ENCODE measurements around the gene BRAP.
"Not testable (repeated sequence)": the region's sequence is repeated elsewhere in the genome, so short reads cannot be mapped to it uniquely, and the experiment has no call there.

BRAP gene, protein sequence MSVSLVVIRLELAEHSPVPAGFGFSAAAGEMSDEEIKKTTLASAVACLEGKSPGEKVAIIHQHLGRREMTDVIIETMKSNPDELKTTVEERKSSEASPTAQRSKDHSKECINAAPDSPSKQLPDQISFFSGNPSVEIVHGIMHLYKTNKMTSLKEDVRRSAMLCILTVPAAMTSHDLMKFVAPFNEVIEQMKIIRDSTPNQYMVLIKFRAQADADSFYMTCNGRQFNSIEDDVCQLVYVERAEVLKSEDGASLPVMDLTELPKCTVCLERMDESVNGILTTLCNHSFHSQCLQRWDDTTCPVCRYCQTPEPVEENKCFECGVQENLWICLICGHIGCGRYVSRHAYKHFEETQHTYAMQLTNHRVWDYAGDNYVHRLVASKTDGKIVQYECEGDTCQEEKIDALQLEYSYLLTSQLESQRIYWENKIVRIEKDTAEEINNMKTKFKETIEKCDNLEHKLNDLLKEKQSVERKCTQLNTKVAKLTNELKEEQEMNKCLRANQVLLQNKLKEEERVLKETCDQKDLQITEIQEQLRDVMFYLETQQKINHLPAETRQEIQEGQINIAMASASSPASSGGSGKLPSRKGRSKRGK

GRCh38 chr12:111685811-111686573, at the start of gene BRAP, which contains the start of gene ACAD10:
TSS of gene BRAP (minus strand) at chr12:111685956. CDS start at chr12:111685792, 164 bp downstream.
TSS of gene ACAD10 (plus strand) at chr12:111686053. CDS start at chr12:111692710, 6,657 bp downstream.
- Histone ChIP-seq H3K4me3 (ENCODE audit: low read depth in 1 of 2, low read length in 2 of 2) (peak within 1 kb of the TSS; percentile 87 to 100), H3K36me3 (ENCODE audit: insufficient read depth, low read length) (peaks cover 10% of the 10 kb centered on the region), H3K4me1 (ENCODE audit: insufficient read depth, low read length) (peaks cover 27% of the 10 kb centered on the region), H3K27ac (ENCODE audit: low read depth, low read length) (peak within 1 kb of the TSS; percentile 93), H3K27me3 (ENCODE audit: control insufficient read depth in 1 of 2, insufficient read depth in 2 of 2, low read length in 2 of 2) (no peaks in the 10 kb centered on the region), H3K9me3 (ENCODE audit: low read length) (no peaks in the 10 kb centered on the region), H3K9ac (ENCODE audit: low read length) (peak within 1 kb of the TSS; percentile 97)

- H3K36me3 ChIP-seq (ENCODE audit: insufficient read depth, low read length): peaks cover 42% of the 10 kb centered on the region
- no peaks in the 10 kb centered on the region for H3K9me3 ChIP-seq (ENCODE audit: low read length)
- no peaks in the 10 kb centered on the region for H3K27me3 ChIP-seq (ENCODE audit: control insufficient read depth in 1 of 2, insufficient read depth in 2 of 2, low read length in 2 of 2)
- H3K27ac ChIP-seq (ENCODE audit: low read depth, low read length): no peak overlapping the region
- no peaks in the 10 kb centered on the region for H3K4me1 ChIP-seq (ENCODE audit: insufficient read depth, low read length)
- H3K4me3 ChIP-seq (ENCODE audit: low read depth in 1 of 2, low read length in 2 of 2): no peak overlapping the region
- no peak overlapping the region for H3K9ac ChIP-seq (ENCODE audit: low read length)
These were observed 47.7 kb upstream of the BRAP start for GRCh38 chr12:111733340-111733915.

GRCh38 chr12:111732786-111733185, 47.0 kb upstream of the BRAP start:
- no peak overlapping the region for H3K4me3 ChIP-seq (ENCODE audit: low read depth in 1 of 2, low read length in 2 of 2)
- H3K9ac ChIP-seq (ENCODE audit: low read length): no peak overlapping the region
- H3K9me3 ChIP-seq (ENCODE audit: low read length): no peaks in the 10 kb centered on the region
- no peaks in the 10 kb centered on the region for H3K27me3 ChIP-seq (ENCODE audit: control insufficient read depth in 1 of 2, insufficient read depth in 2 of 2, low read length in 2 of 2)
- peaks cover 43% of the 10 kb centered on the region for H3K36me3 ChIP-seq (ENCODE audit: insufficient read depth, low read length)
- H3K27ac ChIP-seq (ENCODE audit: low read depth, low read length): no peak overlapping the region
- no peaks in the 10 kb centered on the region for H3K4me1 ChIP-seq (ENCODE audit: insufficient read depth, low read length)

DNA sequence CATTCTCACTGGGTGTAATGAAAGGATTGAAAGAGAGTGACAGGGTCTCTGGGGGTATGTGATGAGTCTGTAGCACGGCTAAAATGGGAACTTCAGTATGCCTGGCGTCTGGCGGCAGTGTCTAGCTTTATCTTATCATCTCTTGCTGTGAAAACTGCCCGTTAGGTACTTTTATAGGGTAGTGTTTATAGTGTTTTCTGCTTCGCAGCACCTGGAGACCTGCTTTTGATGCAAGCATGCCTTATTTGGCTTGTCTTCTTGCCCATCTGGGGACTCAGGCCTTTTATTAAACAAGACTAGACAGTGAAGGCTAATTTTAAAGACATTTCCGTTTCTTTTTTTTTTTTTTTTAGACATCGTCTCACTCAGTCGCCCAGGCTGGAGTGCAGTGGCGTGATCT, 44.7 kb upstream of the BRAP start:
- Histone ChIP-seq H3K27me3 (ENCODE audit: control insufficient read depth in 1 of 2, insufficient read depth in 2 of 2, low read length in 2 of 2) (no peaks in the 10 kb centered on the region), H3K9me3 (ENCODE audit: low read length) (no peaks in the 10 kb centered on the region), H3K27ac (ENCODE audit: low read depth, low read length) (no peak overlapping the region), H3K4me1 (ENCODE audit: insufficient read depth, low read length) (no peaks in the 10 kb centered on the region), H3K9ac (ENCODE audit: low read length) (no peak overlapping the region), H3K36me3 (ENCODE audit: insufficient read depth, low read length) (peaks cover 37% of the 10 kb centered on the region), H3K4me3 (ENCODE audit: low read depth in 1 of 2, low read length in 2 of 2) (no peak overlapping the region)

DNA sequence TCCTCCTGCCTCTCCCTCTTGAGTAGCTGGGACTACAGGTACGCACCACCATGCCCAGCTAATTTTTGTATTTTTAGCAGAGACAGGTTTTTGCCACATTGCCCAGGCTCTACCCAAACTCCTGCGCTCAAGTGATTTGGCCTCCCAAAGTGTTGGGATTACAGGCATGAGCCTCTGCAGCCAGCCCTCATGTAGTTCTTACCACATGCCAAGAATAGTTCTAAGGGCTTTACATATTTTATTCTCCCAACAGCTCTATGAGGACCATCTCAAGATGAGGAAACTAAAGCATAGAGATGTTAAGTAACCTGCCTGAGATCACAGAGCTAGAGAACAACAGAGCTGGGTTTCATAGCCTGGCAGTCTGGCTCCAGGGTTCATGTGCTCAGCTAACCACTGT, 43.0 kb upstream of the BRAP start:
- Histone ChIP-seq H3K4me1 (ENCODE audit: insufficient read depth, low read length) (no peaks in the 10 kb centered on the region), H3K36me3 (ENCODE audit: insufficient read depth, low read length) (peaks cover 34% of the 10 kb centered on the region), H3K9ac (ENCODE audit: low read length) (no peak overlapping the region)

GRCh38 chr12:111723646-111724360, 38.0 kb upstream of the BRAP start:
- H3K27ac ChIP-seq (ENCODE audit: low read depth, low read length); H3K4me3 ChIP-seq (ENCODE audit: low read depth in 1 of 2, low read length in 2 of 2); H3K9ac ChIP-seq (ENCODE audit: low read length); H3K27me3 ChIP-seq (ENCODE audit: control insufficient read depth in 1 of 2, insufficient read depth in 2 of 2, low read length in 2 of 2); H3K4me1 ChIP-seq (ENCODE audit: insufficient read depth, low read length); H3K9me3 ChIP-seq (ENCODE audit: low read length): not testable (repeated sequence)
- H3K36me3 ChIP-seq (ENCODE audit: insufficient read depth, low read length): peaks cover 23% of the 10 kb centered on the region

More for the DNA sequence above, 43.0 kb upstream of the BRAP start:
- no peak overlapping the region for H3K27ac ChIP-seq (ENCODE audit: low read depth, low read length)
- no peaks in the 10 kb centered on the region for H3K9me3 ChIP-seq (ENCODE audit: low read length)
- H3K4me3 ChIP-seq (ENCODE audit: low read depth in 1 of 2, low read length in 2 of 2): no peak overlapping the region
- H3K27me3 ChIP-seq (ENCODE audit: control insufficient read depth in 1 of 2, insufficient read depth in 2 of 2, low read length in 2 of 2): no peaks in the 10 kb centered on the region

- H3K36me3 ChIP-seq (ENCODE audit: insufficient read depth, low read length): peaks cover 20% of the 10 kb centered on the region
- peaks cover 4% of the 10 kb centered on the region for H3K4me1 ChIP-seq (ENCODE audit: insufficient read depth, low read length)
- H3K27ac ChIP-seq (ENCODE audit: low read depth, low read length): no peak overlapping the region
- H3K4me3 ChIP-seq (ENCODE audit: low read depth in 1 of 2, low read length in 2 of 2): no peak overlapping the region
- H3K9ac ChIP-seq (ENCODE audit: low read length): no peak overlapping the region
- H3K9me3 ChIP-seq (ENCODE audit: low read length): no peaks in the 10 kb centered on the region
- no peaks in the 10 kb centered on the region for H3K27me3 ChIP-seq (ENCODE audit: control insufficient read depth in 1 of 2, insufficient read depth in 2 of 2, low read length in 2 of 2)
These were observed 34.7 kb upstream of the BRAP start for GRCh38 chr12:111720457-111720856.

DNA sequence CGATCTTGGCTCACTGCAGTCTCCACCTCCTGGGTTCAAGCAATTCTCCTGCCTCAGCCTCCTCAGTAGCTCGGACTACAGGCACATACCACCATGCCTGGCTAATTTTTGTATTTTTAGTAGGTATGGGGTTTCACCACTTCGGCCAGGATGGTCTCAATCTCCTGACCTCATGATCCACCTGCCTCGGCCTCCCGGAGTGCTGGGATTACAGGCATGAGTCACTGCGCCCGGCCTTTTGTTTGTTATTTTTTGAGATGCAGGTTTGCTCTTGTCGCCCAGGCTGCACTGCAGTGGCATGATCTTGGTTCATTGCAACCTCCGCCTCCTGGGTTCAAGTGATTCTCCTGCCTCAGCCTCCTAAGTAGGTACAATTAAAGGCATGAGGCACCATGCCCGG, 33.6 kb upstream of the BRAP start:
- H3K27me3 ChIP-seq (ENCODE audit: control insufficient read depth in 1 of 2, insufficient read depth in 2 of 2, low read length in 2 of 2); H3K4me3 ChIP-seq (ENCODE audit: low read depth in 1 of 2, low read length in 2 of 2); H3K27ac ChIP-seq (ENCODE audit: low read depth, low read length); H3K9ac ChIP-seq (ENCODE audit: low read length); H3K9me3 ChIP-seq (ENCODE audit: low read length): not testable (repeated sequence)
- Histone ChIP-seq H3K36me3 (ENCODE audit: insufficient read depth, low read length) (peaks cover 23% of the 10 kb centered on the region), H3K4me1 (ENCODE audit: insufficient read depth, low read length) (peaks cover 11% of the 10 kb centered on the region)

DNA sequence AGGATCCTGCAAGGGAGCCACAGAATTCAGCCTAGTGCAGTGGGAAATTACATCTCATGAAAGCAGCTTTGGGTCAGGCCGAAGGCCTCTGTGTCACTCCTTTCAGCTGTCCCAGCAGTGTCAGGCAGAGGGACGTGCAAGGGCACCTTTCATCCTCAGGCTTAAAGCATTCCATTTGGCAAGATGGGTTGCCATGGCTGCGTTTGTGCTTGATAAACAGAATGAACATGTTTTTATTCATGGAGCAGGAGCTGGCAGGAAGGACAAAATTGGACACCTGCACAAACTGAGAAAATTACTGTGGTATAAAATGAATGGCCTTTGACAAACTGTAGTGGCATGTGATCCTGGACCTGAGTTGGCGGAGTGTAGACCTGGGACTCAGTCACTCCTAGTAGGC, 29.5 kb upstream of the BRAP start:
- H3K36me3 ChIP-seq (ENCODE audit: insufficient read depth, low read length): peaks cover 34% of the 10 kb centered on the region
- H3K4me3 ChIP-seq (ENCODE audit: low read depth in 1 of 2, low read length in 2 of 2): no peak overlapping the region
- H3K9ac ChIP-seq (ENCODE audit: low read length): no peak overlapping the region
- H3K27ac ChIP-seq (ENCODE audit: low read depth, low read length): peak overlapping the region; percentile 44
- H3K4me1 ChIP-seq (ENCODE audit: insufficient read depth, low read length): peaks cover 11% of the 10 kb centered on the region
- no peaks in the 10 kb centered on the region for H3K9me3 ChIP-seq (ENCODE audit: low read length)
- H3K27me3 ChIP-seq (ENCODE audit: control insufficient read depth in 1 of 2, insufficient read depth in 2 of 2, low read length in 2 of 2): no peaks in the 10 kb centered on the region

DNA sequence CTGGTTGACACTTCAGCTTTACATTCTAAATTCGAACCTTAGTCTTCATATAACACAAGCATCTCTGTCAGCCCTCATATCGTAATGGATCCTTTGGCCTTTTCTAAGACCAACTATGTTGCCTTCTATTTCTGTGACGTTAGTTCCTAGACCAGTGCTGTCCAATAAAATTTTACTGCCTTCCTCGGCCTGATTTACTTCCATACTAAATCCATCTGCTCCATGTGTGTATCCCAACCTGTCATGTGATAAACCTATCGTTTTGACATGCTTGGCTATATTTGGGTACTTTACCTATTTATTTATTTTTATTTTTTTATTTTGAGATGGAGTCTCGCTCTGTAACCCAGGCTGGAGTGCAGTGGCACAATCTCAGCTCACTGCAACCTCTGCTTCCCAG, 20.4 kb upstream of the BRAP start:
- no peak overlapping the region for H3K27ac ChIP-seq (ENCODE audit: low read depth, low read length)
- H3K27me3 ChIP-seq (ENCODE audit: control insufficient read depth in 1 of 2, insufficient read depth in 2 of 2, low read length in 2 of 2): no peaks in the 10 kb centered on the region
- H3K4me3 ChIP-seq (ENCODE audit: low read depth in 1 of 2, low read length in 2 of 2): no peak overlapping the region
- H3K9me3 ChIP-seq (ENCODE audit: low read length): no peaks in the 10 kb centered on the region
- no peaks in the 10 kb centered on the region for H3K4me1 ChIP-seq (ENCODE audit: insufficient read depth, low read length)
- no peak overlapping the region for H3K9ac ChIP-seq (ENCODE audit: low read length)
- peaks cover 49% of the 10 kb centered on the region for H3K36me3 ChIP-seq (ENCODE audit: insufficient read depth, low read length)

- Histone ChIP-seq H3K4me1 (ENCODE audit: insufficient read depth, low read length) (no peaks in the 10 kb centered on the region), H3K27me3 (ENCODE audit: control insufficient read depth in 1 of 2, insufficient read depth in 2 of 2, low read length in 2 of 2) (no peaks in the 10 kb centered on the region), H3K36me3 (ENCODE audit: insufficient read depth, low read length) (peaks cover 47% of the 10 kb centered on the region), H3K4me3 (ENCODE audit: low read depth in 1 of 2, low read length in 2 of 2) (no peak overlapping the region), H3K9ac (ENCODE audit: low read length) (no peak overlapping the region), H3K9me3 (ENCODE audit: low read length) (no peaks in the 10 kb centered on the region), H3K27ac (ENCODE audit: low read depth, low read length) (no peak overlapping the region)
These were observed 19.9 kb upstream of the BRAP start for GRCh38 chr12:111705672-111706071.

Measured in muscle layer of colon (tissue), 2 donors.